Neural cell (in vitro differentiated cells): ENCODE results near the gene PROZ. TPM values are rescaled to one million over a fixed set of nuclear protein-coding genes. Genes with fewer than 3 reads are reported as not detected.

ENCODE experiments used
- H2AFZ ChIP-seq: fragments of 200-600, 300-800 bp; sonication (generic), shearing (Covaris generic); 2 replicates; pipeline ENCODE4 v1.6.0; 2014; ENCODE audit warnings: low read depth, mild to moderate bottlenecking, antibody characterized with exemption, low read length, moderate library complexity
- H3F3A ChIP-seq: fragments of 200-600 bp; shearing (Covaris generic); 2 replicates; pipeline ENCODE4 v1.6.1; 2016; ENCODE audit warnings: mild to moderate bottlenecking, moderate library complexity, mixed read lengths, antibody characterized with exemption, low read length; ENCODE audit not compliant: insufficient read depth, poor library complexity, severe bottlenecking
- H3K27ac ChIP-seq: fragments of 200-600, 300-800 bp; sonication (generic), shearing (Covaris generic); 2 replicates; pipeline ENCODE4 v1.5.1; 2014; ENCODE audit warnings: mild to moderate bottlenecking, low read length, moderate library complexity
- H3K27me3 ChIP-seq: fragments of 300-800, 200-600 bp; sonication (generic), shearing (Covaris generic); 2 replicates; pipeline ENCODE4 v1.6.0; 2014; ENCODE audit warnings: mild to moderate bottlenecking, low read depth, low read length, moderate library complexity; ENCODE audit not compliant: insufficient read depth
- H3K36me3 ChIP-seq: fragments of 300-800, 200-600 bp; sonication (generic), shearing (Covaris generic); 2 replicates; pipeline ENCODE4 v1.5.1; 2014; ENCODE audit warnings: mild to moderate bottlenecking, antibody characterized with exemption, low read length, moderate library complexity; ENCODE audit not compliant: insufficient read depth
- H3K4me2 ChIP-seq: fragments of 300-800, 200-600 bp; sonication (generic), shearing (Covaris generic); 2 replicates; pipeline ENCODE4 v1.6.0; 2014; ENCODE audit warnings: mild to moderate bottlenecking, low read length
- H3K4me3 ChIP-seq: fragments of 300-800, 200-600 bp; sonication (generic), shearing (Covaris generic); 2 replicates; pipeline ENCODE4 v1.5.1; 2014; ENCODE audit warnings: mild to moderate bottlenecking, low read length, moderate library complexity
- H3K79me2 ChIP-seq: fragments of 200-600 bp; shearing (Covaris generic); replicated peaks from 2 replicates; pipeline ENCODE4 v1.6.0; 2014; ENCODE audit warnings: mild to moderate bottlenecking, low read length, moderate library complexity; ENCODE audit not compliant: insufficient read depth
- H3K9ac ChIP-seq: fragments of 300-800, 200-600 bp; sonication (generic), shearing (Covaris generic); 2 replicates; pipeline ENCODE4 v1.6.1; 2016; ENCODE audit warnings: mild to moderate bottlenecking, low read length, mixed read lengths
- H3K9me2 ChIP-seq: fragments of 200-600 bp; shearing (Covaris generic); 2 replicates; pipeline ENCODE4 v1.6.1; 2016; ENCODE audit warnings: mild to moderate bottlenecking, low read length, mixed read lengths; ENCODE audit not compliant: insufficient read depth
- H3K9me3 ChIP-seq: fragments of 200-600, 300-800 bp; sonication (generic), shearing (Covaris generic); 2 replicates; pipeline ENCODE4 v1.6.1; 2016; ENCODE audit warnings: mild to moderate bottlenecking, mixed run types, low read length, moderate library complexity, mixed read lengths
- H4K20me1 ChIP-seq: fragments of 200-600 bp; shearing (Covaris generic); 2 replicates; pipeline ENCODE4 v1.6.1; 2016; ENCODE audit warnings: mild to moderate bottlenecking, mixed run types; ENCODE audit not compliant: insufficient read depth
- CTCF ChIP-seq: fragments of 450-650 bp; IDR thresholded peaks from 2 replicates; pipeline ENCODE4 v1.5.1; 2014; ENCODE audit warnings: antibody characterized with exemption, mild to moderate bottlenecking, moderate library complexity; ENCODE audit not compliant: poor library complexity, severe bottlenecking
- EP300 ChIP-seq: fragments of 450-650 bp; conservative IDR thresholded peaks from 2 replicates; pipeline ENCODE4 v1.6.1; 2014; ENCODE audit warnings: antibody characterized with exemption, mild to moderate bottlenecking, moderate library complexity; ENCODE audit not compliant: poor library complexity, severe bottlenecking
- EZH2 ChIP-seq: fragments of 200-600, 300-800 bp; shearing (Covaris generic), sonication (generic); IDR thresholded peaks from 2 replicates; pipeline ENCODE4 v1.6.1; 2014; ENCODE audit warnings: antibody characterized with exemption, low read length, borderline replicate concordance, mild to moderate bottlenecking; ENCODE audit not compliant: insufficient read depth, poor library complexity, severe bottlenecking
- MXI1 ChIP-seq: fragments of 450-650 bp; conservative IDR thresholded peaks from 2 replicates; pipeline ENCODE4 v1.6.1; 2014; ENCODE audit warnings: antibody characterized with exemption, mild to moderate bottlenecking; ENCODE audit not compliant: poor library complexity, severe bottlenecking
- POLR2AphosphoS5 ChIP-seq: IDR thresholded peaks from 2 replicates; pipeline ENCODE4 v1.6.1; 2012
- RAD21 ChIP-seq: fragments of 450-650 bp; conservative IDR thresholded peaks from 2 replicates; pipeline ENCODE4 v1.6.1; 2014; ENCODE audit warnings: antibody characterized with exemption, mild to moderate bottlenecking, moderate library complexity
- REST ChIP-seq: IDR thresholded peaks from 2 replicates; pipeline ENCODE4 v1.6.1; 2012; ENCODE audit warnings: borderline replicate concordance
- SMC3 ChIP-seq: fragments of 450-650 bp; conservative IDR thresholded peaks from 2 replicates; pipeline ENCODE4 v1.6.1; 2014; ENCODE audit warnings: antibody characterized with exemption, mild to moderate bottlenecking, moderate library complexity; ENCODE audit not compliant: poor library complexity
- TAF1 ChIP-seq: IDR thresholded peaks from 2 replicates; pipeline ENCODE4 v1.6.1; 2012; ENCODE audit warnings: low read depth
- polyA plus RNA-seq: library from polyadenylated mRNA; depleted of rRNA; stranded (reverse); fragments of >200 nt; gene quantifications from 2 replicates; pipeline ENCODE4 v1.2.3, GENCODE V29; 2014

The PROZ gene
- polyA plus RNA-seq, 1 donor from 2014 or later: not detected

- TF ChIP-seq REST: no peak
Measured at GRCh38 chr13:113176280-113176679, 17.8 kb downstream of the PROZ start (continued).

- Histone ChIP-seq H3K9me2 (no peaks in the 10 kb centered on the region), H3K36me3 (no peaks in the 10 kb centered on the region), H2AFZ (no peak overlapping the region), H3K27ac (no peak overlapping the region), H3K27me3 (no peaks in the 10 kb centered on the region), H3K9me3 (no peaks in the 10 kb centered on the region), H3K9ac (no peak overlapping the region), H3K4me3 (no peak overlapping the region), H3F3A (no peaks in the 10 kb centered on the region), H4K20me1 (no peaks in the 10 kb centered on the region), H3K4me2 (no peak overlapping the region), H3K79me2 (no peaks in the 10 kb centered on the region)
- TF ChIP-seq MXI1 (no peak), EP300 (no peak), RAD21 (no peak), REST (no peak), POLR2AphosphoS5 (no peak), EZH2 (no peak), CTCF (no peak), TAF1 (no peak), SMC3 (no peak)
Measured at GRCh38 chr13:113176822-113177221, 18.4 kb downstream of the PROZ start.
